ENCODE measurements around the gene PLXNA2.

PLXNA2 gene

DNA sequence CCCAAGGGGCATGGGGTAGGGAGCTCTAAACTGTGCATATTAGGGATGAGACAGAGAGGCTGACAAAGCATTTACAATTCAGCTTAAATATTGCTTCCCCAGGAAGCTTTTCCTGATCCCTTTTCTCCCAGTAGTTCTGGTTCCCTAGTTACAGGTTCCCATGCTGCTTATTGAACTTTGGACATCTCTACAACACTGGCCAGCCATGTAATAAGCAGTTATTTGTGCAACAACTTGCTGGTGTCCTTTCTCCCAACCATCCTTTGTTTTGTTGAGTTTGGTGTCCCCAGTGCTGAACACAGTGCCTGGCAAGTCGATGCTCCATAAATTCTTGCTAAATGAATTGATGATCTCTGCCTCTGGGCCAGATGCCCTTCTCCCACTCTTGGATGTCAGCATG lies 80.6 kb downstream of the PLXNA2 start:
- ChIA-PET CTCF (interaction anchor here (1.5 kb wide), 1 partner anchor 79 kb away, joined by 4 read pairs; no protein-coding TSS in a partner anchor), POLR2A (ENCODE audit: low non-redundant PET) (no interaction called here)
- TF ChIP-seq, protein P1, sequence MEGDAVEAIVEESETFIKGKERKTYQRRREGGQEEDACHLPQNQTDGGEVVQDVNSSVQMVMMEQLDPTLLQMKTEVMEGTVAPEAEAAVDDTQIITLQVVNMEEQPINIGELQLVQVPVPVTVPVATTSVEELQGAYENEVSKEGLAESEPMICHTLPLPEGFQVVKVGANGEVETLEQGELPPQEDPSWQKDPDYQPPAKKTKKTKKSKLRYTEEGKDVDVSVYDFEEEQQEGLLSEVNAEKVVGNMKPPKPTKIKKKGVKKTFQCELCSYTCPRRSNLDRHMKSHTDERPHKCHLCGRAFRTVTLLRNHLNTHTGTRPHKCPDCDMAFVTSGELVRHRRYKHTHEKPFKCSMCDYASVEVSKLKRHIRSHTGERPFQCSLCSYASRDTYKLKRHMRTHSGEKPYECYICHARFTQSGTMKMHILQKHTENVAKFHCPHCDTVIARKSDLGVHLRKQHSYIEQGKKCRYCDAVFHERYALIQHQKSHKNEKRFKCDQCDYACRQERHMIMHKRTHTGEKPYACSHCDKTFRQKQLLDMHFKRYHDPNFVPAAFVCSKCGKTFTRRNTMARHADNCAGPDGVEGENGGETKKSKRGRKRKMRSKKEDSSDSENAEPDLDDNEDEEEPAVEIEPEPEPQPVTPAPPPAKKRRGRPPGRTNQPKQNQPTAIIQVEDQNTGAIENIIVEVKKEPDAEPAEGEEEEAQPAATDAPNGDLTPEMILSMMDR (conservative IDR thresholded peaks at IDR 0.05; ENCODE audit: low read depth) = no peak

DNA sequence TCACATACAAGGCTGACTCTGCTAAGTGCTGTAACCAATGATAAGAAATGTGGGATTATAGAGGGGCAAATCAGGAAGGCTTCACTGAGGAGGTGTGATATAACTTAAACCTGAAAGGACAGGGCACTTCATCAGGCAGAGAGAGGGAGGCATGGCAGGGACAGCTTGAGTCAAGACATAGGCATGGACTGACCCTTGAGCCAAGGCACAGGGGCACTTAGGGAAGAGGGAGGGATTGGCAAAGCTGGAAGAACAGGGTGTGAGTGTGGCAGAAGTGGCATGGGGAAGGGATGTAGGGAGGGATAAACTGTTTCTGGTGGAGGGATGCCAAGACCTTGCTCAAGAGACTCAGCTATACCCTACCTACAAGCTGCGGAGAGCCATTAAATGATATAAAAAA lies 81.3 kb downstream of the PLXNA2 start:
- CTCF ChIA-PET = interaction anchor here (1.5 kb wide), 1 partner anchor 80 kb away, joined by 4 read pairs; no protein-coding TSS in a partner anchor
- POLR2A ChIA-PET (ENCODE audit: low non-redundant PET) = no interaction called here

More for the DNA sequence above, 80.6 kb downstream of the PLXNA2 start:
- no peak for DNase-seq (ENCODE audit: low spot score)
- H3K27ac ChIP-seq = peak overlapping the region; percentile 46

DNA sequence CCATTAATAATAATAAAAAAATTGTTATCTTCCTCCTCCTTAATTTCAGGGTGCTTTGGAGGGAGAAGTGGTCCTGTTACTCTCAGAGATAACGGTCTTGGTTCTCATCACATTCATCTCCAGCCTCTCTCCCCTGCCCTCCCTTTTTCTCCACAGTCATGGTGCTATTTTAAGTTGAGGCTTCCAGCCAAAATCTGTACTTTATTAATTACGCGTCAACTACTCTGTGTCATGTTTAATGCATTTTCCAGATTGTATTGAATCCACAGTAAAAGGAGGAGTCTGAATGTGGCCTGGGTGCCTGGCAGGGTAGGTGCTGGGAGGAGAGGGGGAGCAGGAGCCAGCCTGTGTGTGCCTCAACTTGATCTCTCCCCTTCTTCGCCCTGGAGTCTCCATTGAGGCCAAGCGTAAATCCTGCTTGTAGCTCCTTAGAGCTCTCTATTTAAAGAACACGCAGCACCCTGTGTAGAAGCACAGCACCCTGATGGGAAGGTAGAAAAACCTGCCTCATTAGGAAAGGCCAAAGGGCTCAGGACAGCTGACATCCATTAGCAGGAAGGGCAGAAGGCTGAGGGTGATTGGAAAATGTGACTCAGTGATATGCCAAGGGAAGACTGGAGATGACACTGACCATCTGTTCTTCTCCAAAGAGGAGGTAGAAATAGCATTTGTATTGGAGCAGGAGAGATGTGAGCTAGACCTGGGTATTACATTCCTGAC lies 82.4 kb downstream of the PLXNA2 start:
- ChIA-PET POLR2A (ENCODE audit: low non-redundant PET) (no interaction called here), CTCF (interaction anchor here (1.0 to 1.5 kb wide), 2 partner anchors 76 to 81 kb away, joined by 3 to 4 read pairs; no protein-coding TSS in a partner anchor)

More for the DNA sequence above, 81.3 kb downstream of the PLXNA2 start:
- TF ChIP-seq, protein P1 (conservative IDR thresholded peaks at IDR 0.05; ENCODE audit: low read depth) = no peak
- no peak for DNase-seq (ENCODE audit: low spot score)
- peak overlapping the region; percentile 46 for H3K27ac ChIP-seq

DNA sequence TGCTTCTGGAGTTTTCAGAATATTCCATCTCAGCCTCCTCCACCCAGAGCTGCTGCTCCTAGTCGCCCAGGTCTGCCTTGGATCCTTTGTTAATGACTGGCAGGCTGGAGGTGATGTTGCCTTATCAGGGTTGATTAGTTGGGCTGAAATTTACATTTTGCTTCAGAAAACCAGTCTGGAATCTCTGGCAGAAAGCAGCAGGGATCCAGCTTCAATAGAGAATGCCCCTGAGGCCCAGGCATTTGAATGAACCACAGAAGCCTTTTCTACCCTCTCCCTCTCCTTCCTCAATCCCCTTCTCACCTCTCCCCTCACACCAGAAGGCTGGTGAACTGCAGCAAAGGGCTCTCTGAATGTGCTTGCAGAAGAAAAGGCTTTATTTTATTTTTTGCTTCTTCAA lies 83.2 kb downstream of the PLXNA2 start:
- TF ChIP-seq, protein P1 (conservative IDR thresholded peaks at IDR 0.05; ENCODE audit: low read depth) = no peak
- no peak for DNase-seq (ENCODE audit: low spot score)
- no peak overlapping the region for H3K27ac ChIP-seq
- ChIA-PET POLR2A (ENCODE audit: low non-redundant PET) (no interaction called here), CTCF (interaction anchor here (1.0 kb wide), 1 partner anchor 77 kb away, joined by 3 read pairs; no protein-coding TSS in a partner anchor)

More for the DNA sequence above, 82.4 kb downstream of the PLXNA2 start:
- H3K27ac ChIP-seq = peak overlapping the region; percentile 52
- TF ChIP-seq, protein P1 (conservative IDR thresholded peaks at IDR 0.05; ENCODE audit: low read depth) = no peak
- no peak for DNase-seq (ENCODE audit: low spot score)

DNA sequence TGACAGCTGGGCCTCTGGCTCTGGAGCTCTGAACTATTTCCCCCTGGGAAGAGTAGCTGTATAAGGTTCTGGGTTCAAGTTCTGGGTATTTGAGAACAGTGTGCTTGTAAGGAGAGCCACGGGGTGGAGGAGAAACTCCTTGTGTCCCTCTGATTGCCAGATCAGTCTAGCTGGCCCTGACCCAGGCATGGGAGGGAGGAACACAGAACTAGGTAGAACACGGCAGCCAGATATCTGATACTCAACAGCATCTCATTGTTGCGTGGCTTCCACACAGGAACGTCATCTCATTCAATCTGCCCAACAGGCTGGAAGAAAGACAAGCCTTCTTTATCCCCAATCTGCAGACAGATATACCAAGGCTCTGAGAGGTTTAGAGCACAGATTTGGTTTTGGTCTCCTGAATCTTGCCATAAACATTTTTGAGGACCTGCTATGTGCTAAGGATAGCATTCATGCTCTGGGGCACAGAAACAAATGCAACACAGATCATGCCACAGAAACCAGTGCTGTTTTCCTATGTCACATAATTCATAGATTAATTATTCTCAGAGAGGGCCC lies 83.8 kb downstream of the PLXNA2 start:
- no peak for DNase-seq (ENCODE audit: low spot score)
- ChIA-PET CTCF (interaction anchor here (0.7 to 1.0 kb wide), 2 partner anchors 29 to 77 kb away, joined by 3 read pairs; no protein-coding TSS in a partner anchor), POLR2A (ENCODE audit: low non-redundant PET) (no interaction called here)
- TF ChIP-seq, protein P1 (conservative IDR thresholded peaks at IDR 0.05; ENCODE audit: low read depth) = no peak
- no peak overlapping the region for H3K27ac ChIP-seq

DNA sequence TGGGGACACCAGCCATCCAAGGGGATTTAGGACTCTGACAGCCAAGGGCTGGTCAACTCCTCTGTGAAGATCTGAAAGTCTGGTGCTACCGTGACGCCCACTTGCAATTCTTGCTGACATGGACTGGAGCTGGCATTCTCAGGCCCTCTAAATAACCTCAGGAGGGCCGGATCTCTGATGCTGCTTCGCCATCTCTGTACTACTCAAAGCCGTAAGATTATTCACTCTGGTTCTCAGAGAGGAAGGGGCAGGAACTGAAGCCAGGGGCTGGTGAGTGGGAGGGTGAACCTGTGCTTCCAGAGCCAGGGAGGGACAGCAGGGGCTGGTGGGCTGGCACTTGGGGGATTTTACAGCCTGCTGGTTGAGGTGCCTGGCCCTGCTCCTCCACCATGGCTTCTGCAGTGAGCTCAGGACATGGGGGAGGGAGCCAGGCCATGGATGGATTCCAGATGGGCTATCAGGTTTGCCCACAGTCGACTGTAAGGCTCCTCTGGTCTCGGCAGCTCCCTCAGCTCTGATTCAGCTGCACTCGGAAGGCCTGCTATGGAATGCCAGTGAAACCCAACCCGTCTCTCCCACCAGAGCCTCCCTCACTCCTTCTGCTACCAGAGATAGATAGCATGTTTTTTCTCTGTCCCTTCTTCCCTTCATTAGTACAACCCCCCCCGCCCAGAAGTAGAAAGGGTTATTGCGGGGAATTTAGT lies 84.5 kb downstream of the PLXNA2 start:
- CTCF ChIA-PET = interaction anchor here (0.7 kb wide), 1 partner anchor 28 kb away, joined by 3 read pairs; no protein-coding TSS in a partner anchor
- POLR2A ChIA-PET (ENCODE audit: low non-redundant PET) = no interaction called here
- TF ChIP-seq, protein P1 (conservative IDR thresholded peaks at IDR 0.05; ENCODE audit: low read depth) = no peak
- no peak for DNase-seq (ENCODE audit: low spot score)
- H3K27ac ChIP-seq = no peak overlapping the region

All from RWPE1 (cell line).